HG03558 (cell line): ENCODE measurements around the gene AGK.
A peak's percentile ranks its signal among the peaks of the same experiment; 100 is the strongest.

Experiments used
- ATAC-seq: cut with Tn5 transposase; IDR thresholded peaks from one replicate; pipeline ENCODE4 v1.9.1; 2021; ENCODE audit warnings: moderate number of reproducible peaks; ENCODE audit not compliant: unreplicated experiment; ENCODE audit errors: extremely low read depth

The AGK gene

GRCh38 chr7:141551094-141551781, at the start of gene AGK:
TSS of gene AGK (plus strand) at chr7:141551410. CDS start at chr7:141555467, 4,057 bp downstream.
- ATAC-seq: peak; percentile 77

GRCh38 chr7:141501451-141501850, 49.8 kb upstream of the AGK start:
- no peak for ATAC-seq

GRCh38 chr7:141511316-141511675, 39.9 kb upstream of the AGK start:
- no peak for ATAC-seq

- no peak for ATAC-seq
Measured at GRCh38 chr7:141511676-141512396, 39.4 kb upstream of the AGK start.

- ATAC-seq: no peak
Measured at GRCh38 chr7:141512597-141512996, 38.6 kb upstream of the AGK start.

- no peak for ATAC-seq
Measured at GRCh38 chr7:141513720-141514119, 37.5 kb upstream of the AGK start.

- no peak for ATAC-seq
Measured at GRCh38 chr7:141515941-141516340, 35.3 kb upstream of the AGK start.

- no peak for ATAC-seq
Measured at GRCh38 chr7:141519623-141520022, 31.6 kb upstream of the AGK start.

- ATAC-seq: no peak
Measured at GRCh38 chr7:141522657-141523342, 28.4 kb upstream of the AGK start.

GRCh38 chr7:141525973-141526514, 25.2 kb upstream of the AGK start:
- no peak for ATAC-seq

- no peak for ATAC-seq
Measured at GRCh38 chr7:141527076-141527475, 24.1 kb upstream of the AGK start.

- no peak for ATAC-seq
Measured at GRCh38 chr7:141528399-141528798, 22.8 kb upstream of the AGK start.

GRCh38 chr7:141533149-141533949, 17.9 kb upstream of the AGK start:
- no peak for ATAC-seq

- no peak for ATAC-seq
Measured at GRCh38 chr7:141534757-141535737, 16.2 kb upstream of the AGK start.

- ATAC-seq: no peak
Measured at GRCh38 chr7:141537906-141538305, 13.3 kb upstream of the AGK start.

GRCh38 chr7:141541375-141541774, 9.8 kb upstream of the AGK start:
- no peak for ATAC-seq

- no peak for ATAC-seq
Measured at GRCh38 chr7:141544831-141545230, 6.4 kb upstream of the AGK start.

GRCh38 chr7:141549582-141549981, 1.6 kb upstream of the AGK start:
- ATAC-seq: no peak
